Measurements from ENCODE around the gene BNIP3. TPM values are rescaled to one million over a fixed set of nuclear protein-coding genes. Genes with fewer than 3 reads are reported as not detected.

BNIP3 gene
- total RNA-seq, 1 experiment from 2014 or later: 163 TPM

DNA sequence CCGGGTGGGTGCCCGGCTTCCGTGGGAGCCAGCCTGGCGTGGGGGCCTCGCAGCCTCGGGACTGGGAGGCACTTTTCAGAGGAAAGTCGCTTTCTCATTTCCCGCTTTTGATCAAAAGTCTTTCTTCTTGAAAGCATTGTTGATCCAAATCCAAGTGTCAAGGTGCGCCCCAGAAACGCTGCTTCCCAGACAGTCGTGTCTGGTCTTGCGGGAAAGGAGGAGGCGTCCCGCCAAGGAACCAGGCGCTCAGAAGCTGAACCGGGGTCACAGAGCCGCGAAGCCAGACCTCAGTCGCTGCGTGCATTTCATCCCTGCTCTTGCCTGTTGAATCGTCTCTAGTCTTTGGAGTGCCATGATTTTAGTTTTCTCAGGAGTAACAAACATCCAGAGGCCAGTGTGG lies 1.1 kb upstream of the BNIP3 start:
- no peak for DNase-seq (ENCODE audit: low read depth, low spot score)
- in situ Hi-C loops (cut with HindIII; ENCODE audit: low pct_unique_long_range_greater_than_20kb, low sequenced_read_pairs): no loop called here

DNA sequence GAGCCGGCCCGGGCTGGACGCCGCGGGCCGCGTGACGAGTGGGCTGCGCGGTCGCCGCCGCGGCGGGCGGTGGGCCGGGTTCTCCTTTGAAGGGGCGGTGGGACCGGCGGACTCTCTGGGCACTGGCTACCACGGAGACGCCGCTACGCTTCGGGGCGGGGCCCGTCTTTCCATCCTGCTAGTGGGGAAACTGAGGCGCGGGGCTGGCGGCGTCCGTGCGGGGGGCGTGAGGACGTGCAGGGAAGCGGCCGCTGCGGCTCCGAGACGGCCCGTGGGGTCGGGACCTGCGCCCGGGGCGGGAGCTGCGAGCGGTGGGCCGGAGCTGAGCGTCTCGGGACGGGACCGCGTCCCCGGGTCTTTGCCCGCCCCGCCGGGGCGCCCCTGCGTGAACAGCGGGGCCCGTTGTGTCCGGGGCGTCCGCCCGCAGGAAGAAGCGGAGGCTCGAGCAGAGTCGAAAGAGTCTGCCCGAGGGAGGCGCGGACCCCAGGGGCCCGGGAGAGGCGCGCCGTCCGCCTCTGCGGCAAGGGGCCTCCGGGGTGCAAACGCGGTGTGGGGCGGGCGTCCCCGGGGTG lies 548 bp upstream of the BNIP3 start:
- no peak for DNase-seq (ENCODE audit: low read depth, low spot score)
- in situ Hi-C loops (cut with HindIII; ENCODE audit: low pct_unique_long_range_greater_than_20kb, low sequenced_read_pairs): no loop called here

DNA sequence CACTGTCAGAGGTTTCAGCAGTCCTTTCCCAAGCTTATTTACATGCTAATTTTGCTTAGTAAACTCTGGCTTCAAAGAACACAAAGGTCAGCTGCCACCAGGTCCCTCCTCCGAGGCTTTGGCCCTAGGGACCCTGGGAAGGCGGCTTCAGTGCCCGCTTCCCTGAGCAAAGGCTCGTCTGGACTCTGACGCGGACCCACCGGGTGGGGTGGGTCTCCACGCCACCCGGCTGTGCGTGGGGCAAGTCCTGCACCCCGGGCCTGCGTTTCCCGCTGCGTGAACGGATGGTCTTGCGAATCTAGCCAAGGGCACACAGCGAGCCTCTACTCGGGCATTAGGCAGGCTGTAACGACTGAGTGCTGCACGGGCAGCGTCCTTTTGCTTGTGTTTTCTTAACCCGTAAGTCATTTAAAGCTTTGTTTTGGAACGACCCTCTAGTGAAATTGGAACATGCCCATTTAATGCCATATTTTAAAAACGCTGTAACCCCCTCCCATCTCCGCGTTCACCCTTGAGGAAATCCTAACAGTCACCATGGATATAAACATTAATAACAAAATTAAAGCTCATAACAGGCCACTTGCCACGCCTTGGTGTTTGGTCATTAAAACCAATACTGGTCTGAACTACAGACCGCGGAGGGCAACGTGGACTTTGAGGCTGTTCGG lies 828 bp downstream of the BNIP3 start:
- DNase-seq (ENCODE audit: low read depth, low spot score): no peak
- in situ Hi-C loops (cut with HindIII; ENCODE audit: low pct_unique_long_range_greater_than_20kb, low sequenced_read_pairs): no loop called here

DNA sequence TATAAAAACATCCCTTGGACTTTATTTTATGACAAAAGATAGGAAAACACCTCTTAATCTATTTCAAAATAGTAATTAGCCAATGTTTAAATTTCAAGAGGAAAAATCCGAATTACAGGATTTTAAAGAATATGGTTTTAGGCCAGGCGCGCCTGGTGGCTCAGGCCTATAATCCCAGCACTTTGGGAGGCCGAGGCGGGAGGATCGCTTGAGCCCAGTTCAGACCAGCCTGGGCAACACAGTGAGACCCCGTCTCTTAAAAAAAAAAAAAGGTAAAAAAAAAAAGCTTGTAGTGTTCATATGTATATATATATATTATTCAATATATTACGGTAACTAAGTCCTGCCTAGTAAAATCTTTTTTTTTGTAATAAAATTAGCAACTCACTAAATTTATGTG lies 1.4 kb downstream of the BNIP3 start:
- no peak for DNase-seq (ENCODE audit: low read depth, low spot score)
- in situ Hi-C loops (cut with HindIII; ENCODE audit: low pct_unique_long_range_greater_than_20kb, low sequenced_read_pairs): no loop called here

DNA sequence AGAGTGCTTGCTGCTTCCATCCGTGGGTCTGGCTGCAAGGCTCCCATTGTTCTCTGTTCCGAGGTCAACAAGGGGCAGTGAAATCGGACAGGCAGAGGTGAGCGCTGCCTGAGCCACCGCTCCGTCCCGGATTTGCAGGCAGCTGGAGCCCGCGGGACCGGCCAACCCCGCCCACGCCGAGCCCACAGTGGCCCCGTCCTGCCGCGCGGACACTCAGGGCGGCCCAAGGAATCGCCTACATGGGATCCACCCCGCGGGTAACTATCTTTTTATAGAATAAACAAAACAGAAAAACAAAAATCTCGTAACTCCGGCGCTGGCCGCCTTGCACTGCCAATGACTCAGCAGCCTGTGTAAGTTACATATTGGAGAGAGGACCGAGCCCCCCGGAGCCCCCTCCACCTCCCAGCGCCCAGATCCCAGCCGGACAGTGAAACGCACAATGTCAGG lies 1.9 kb downstream of the BNIP3 start:
- DNase-seq (ENCODE audit: low read depth, low spot score): no peak
- in situ Hi-C loops (cut with HindIII; ENCODE audit: low pct_unique_long_range_greater_than_20kb, low sequenced_read_pairs): no loop called here

DNA sequence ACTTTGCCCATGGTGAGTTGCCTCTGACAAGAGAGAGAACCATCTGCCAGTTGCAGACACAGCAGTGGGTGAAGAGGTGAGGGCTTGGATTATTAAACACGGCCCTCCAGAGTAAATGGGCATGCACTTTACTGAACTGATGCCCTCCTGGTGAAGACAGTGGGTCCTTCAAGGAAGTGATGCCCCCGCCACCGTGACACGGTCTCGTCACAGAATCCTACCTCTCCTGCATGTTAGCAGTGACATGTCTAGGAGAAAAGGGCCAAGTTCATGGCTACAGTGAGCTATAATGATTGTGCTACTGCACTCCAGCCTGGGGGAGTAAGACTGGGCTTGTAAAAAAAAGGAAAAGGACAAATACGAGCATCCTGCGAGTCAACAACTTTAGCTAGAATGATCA lies 2.4 kb downstream of the BNIP3 start:
- DNase-seq (ENCODE audit: low read depth, low spot score): no peak
- in situ Hi-C loops (cut with HindIII; ENCODE audit: low pct_unique_long_range_greater_than_20kb, low sequenced_read_pairs): no loop called here

DNA sequence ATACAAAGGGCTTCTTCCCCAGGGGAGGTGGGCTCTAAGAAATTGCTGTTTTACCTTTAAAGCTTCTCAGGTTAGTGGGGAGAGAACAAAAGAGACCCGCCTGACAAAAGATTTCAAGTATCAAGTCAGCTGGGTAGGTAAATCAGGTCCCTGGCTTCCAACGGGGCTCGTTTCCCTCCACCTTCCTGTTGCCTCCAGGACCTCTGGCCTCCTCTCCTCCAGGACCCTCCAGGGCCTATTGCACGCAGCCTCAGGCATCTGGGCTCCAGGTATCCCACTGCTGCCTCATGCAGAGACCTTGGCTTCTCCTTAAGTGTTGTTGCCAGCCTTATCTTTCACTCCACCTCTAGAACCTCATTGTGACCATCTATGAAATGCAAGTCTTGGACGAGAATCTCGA lies 2.9 kb downstream of the BNIP3 start:
- no peak for DNase-seq (ENCODE audit: low read depth, low spot score)
- in situ Hi-C loops (cut with HindIII; ENCODE audit: low pct_unique_long_range_greater_than_20kb, low sequenced_read_pairs): no loop called here

DNA sequence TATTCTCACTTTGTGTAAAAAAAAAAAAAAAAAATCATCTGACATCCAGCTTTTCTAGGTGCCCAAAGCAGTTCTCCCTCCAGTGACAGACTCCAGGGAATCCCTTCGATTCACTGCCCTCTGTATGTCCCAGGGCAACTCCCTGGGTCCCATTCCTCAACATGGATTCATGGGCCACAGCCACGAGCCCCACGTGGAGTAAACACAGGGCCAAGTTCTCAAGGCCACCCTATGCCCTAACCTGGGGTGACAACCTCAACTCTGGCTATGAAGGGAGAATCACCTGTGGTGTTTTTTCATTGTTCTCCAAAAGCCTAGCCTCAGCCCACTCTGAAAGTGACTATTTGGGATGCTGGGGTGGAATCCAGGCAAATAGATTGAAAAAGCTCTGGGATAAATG lies 3.4 kb downstream of the BNIP3 start:
- no peak for DNase-seq (ENCODE audit: low read depth, low spot score)
- in situ Hi-C loops (cut with HindIII; ENCODE audit: low pct_unique_long_range_greater_than_20kb, low sequenced_read_pairs): no loop called here

DNA sequence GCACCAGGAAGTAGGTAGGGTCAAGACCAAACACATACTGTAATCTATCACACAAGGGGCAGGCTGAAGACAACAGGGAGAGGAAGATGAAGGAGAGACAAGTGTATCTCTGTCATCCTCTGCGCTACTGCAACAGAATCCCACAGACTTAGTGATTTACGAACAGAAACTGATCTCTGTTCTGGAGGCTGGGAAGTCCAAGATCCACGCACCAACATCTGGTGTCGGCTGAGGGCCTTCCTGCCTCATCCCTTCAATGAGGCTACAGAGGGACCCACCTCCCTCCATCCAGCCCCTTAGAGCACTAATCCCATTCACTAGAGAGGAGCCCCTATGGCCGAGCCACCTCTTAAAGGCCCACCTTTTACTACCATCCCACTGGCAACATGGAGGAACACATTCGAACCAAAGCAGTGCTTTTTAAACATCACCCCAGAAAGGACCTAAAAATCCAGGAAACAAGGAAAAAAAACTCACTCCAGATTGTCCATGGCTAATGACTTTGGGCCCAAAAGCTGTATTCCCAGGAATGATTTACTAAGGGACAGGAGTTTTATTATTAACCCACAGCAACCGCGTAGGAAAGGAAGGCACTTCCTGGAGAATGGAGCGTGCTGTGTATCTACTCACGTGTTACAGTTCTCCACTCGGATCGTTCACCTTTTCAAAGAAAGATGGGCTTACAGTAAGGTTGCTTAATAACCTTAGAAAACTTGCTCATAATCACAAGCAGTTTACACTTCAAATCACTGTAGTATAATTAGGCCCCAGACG lies 4.2 kb downstream of the BNIP3 start:
- in situ Hi-C loops (cut with HindIII; ENCODE audit: low pct_unique_long_range_greater_than_20kb, low sequenced_read_pairs): no loop called here
- DNase-seq (ENCODE audit: low read depth, low spot score): no peak

DNA sequence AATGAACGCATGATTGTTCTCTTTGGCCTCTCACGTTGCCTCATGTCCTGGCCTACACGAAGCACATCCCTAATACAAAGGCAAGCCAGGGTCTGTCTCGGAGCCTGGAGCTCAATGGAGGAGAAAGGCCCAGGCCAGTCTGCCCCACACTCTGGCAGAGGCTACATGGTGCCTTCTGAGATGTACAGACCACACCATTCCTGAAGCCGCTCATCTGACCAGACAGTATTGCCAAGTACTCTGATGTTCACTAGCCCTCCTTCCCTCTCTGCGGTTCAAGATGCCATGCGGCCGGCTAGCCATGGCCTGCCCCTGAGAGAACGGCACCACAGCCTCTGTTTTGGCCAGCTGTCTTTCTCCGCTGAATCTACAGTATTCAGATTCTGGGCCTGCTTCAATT lies 5.9 kb downstream of the BNIP3 start:
- in situ Hi-C loops (cut with HindIII; ENCODE audit: low pct_unique_long_range_greater_than_20kb, low sequenced_read_pairs): no loop called here
- DNase-seq (ENCODE audit: low read depth, low spot score): no peak

DNA sequence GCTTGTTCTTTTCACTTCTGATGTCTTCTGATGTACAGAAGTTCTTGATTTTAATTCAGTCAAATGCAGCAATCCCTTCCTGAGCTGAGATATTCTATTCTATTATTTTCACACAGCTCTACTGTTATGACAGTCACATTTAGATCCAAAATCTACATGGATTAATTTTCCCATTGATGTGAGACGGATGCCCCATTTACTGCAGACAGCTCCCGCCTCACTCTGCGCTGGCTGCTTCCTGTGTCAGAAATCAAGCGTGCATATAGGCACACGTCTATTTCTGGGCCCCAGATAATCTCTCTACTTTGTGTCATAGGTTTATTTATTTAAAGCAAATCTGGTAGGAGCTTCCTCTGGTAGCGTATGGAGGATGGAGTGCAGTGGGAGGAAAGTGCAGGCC lies 6.7 kb downstream of the BNIP3 start:
- no peak for DNase-seq (ENCODE audit: low read depth, low spot score)
- in situ Hi-C loops (cut with HindIII; ENCODE audit: low pct_unique_long_range_greater_than_20kb, low sequenced_read_pairs): no loop called here

DNA sequence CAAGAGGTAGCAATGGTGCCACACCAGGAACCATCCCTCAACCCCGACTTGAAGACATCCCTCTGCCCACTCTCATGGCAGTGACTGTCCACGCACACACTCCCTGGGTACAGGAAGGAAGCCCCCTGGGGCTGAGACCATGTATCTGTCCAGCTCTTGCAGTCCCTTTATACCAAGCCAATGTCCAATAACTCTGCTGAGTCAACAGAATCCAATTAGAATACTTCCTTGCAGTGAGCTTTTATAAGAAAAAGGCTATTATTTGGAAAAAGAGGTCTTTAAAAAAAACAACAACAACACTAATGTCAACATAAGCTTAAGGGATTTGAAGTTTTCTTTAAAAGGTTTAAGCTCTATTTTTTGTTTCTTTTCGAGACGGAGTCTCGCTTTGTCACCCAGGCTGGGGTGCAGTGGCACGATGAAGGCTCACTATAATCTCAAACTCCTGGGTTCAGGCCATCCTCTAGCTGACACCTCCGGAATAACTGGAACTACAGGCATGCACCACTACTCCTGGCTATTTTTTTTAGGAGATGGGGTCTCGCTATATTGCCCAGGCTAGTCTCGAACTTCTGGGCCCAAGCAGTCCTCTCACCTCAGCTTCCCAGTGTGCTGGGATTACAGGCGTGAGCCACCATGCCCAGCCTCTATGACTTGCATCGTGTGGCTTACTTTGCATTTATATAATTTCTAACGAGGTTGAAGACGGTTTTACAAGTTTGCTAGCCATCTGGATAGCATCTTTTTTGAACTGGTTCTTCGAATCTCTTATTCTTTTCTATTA lies 7.5 kb downstream of the BNIP3 start:
- in situ Hi-C loops (cut with HindIII; ENCODE audit: low pct_unique_long_range_greater_than_20kb, low sequenced_read_pairs): no loop called here
- DNase-seq (ENCODE audit: low read depth, low spot score): no peak

DNA sequence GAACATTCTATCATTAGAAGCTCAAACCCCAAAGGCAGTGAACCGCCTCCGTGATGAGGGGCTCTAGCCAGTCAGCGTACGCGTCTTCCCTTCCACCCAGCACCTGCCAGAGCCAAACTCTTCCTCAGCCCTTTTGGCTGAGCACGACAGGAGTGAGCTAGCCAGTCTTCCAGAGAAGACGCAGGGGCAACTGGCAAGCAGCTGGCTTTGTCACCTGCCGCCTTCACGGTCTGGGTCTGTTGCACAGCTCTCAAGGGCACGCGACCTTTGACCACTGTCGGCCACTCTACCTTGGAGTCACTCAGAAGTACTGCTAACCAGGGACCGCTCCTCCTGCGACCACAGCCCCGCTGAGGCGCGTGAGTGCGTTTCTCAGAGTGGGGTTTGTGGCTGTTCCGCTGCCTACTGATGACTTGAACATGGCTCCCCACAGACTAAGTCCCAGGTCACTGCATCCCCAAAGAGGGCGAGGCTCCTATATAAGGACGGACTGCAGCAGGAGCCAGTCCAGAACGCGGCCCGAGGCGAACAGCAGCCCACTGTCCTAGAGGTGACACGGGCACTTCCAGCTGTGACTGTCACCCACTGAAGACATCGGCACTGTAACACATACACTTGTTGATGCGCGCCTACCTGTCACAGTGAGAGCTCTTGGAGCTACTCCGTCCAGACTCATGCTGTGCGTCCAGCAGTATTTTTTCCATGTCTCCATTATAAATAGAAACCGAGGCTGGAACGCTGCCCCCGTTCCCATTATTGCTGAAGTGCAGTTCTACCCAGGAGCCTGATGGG lies 8.4 kb downstream of the BNIP3 start:
- DNase-seq (ENCODE audit: low read depth, low spot score): no peak
- in situ Hi-C loops (cut with HindIII; ENCODE audit: low pct_unique_long_range_greater_than_20kb, low sequenced_read_pairs): no loop called here

DNA sequence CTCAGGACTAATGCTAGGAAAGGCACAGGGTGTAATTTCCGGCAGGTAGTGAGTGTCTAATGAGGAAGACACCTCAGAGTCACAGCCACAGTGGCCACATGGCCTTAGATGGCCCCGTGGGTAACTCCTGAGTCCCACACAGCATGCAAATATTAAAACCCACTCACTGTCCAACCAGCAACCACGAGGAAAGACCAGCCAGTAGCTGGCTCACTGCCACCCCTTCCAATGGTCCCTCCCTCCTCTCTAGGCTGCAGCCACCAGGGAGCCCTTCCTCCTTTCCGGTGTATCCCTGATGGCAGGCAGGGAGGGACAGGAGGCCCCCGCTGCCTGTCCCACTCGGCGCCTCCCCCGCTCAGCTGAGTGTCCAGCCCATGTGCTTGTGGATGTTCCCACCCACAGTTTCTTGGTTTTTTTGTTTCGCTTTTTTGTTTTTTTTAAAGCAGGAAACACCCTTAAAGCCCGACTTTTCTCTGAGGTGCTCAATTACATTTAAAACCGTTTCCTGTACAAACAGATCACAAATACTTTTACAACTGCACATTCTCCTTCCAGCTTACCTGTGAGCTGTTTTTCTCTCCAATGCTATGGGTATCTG lies 9.2 kb downstream of the BNIP3 start:
- in situ Hi-C loops (cut with HindIII; ENCODE audit: low pct_unique_long_range_greater_than_20kb, low sequenced_read_pairs): no loop called here
- DNase-seq (ENCODE audit: low read depth, low spot score): no peak

DNA sequence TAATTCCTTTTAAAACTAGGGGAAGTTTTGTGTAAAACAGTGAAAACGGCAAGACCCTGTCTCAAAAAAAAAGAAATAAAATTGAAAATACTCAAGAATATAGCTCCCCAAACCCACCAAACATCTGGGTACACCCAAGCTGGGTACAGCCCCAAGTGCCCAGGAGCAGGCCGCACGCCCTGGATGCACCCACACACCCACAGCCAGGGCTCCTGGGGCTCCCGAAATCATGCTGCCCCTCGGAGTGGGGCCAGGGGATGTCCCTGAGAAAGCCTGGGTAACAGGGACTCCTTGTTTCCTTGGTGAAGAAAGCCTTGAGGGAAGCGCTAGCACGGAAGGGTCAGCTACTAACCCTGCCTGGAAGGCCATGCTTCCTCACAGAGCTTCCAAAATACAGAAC lies 10.1 kb downstream of the BNIP3 start:
- in situ Hi-C loops (cut with HindIII; ENCODE audit: low pct_unique_long_range_greater_than_20kb, low sequenced_read_pairs): no loop called here
- DNase-seq (ENCODE audit: low read depth, low spot score): no peak

DNA sequence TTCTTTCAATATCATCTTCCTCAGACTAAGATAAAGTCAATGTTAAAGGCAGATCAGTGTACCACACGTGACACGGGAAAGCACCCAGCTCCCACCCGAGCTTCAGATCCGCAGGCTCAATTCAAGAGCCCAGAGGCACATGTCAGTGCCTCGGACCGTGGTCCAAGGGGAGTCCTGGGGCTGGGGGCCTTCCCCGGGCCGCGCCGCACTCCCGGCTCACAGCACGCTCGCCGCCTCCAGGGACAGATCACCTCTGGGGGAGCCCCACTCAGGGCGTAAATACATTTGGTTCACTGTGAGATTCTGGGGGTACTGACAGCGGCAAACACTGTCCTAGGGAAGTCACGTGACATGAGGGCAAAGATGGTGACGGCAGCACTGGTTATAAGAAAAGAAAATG lies 10.8 kb downstream of the BNIP3 start:
- in situ Hi-C loops (cut with HindIII; ENCODE audit: low pct_unique_long_range_greater_than_20kb, low sequenced_read_pairs): no loop called here

DNA sequence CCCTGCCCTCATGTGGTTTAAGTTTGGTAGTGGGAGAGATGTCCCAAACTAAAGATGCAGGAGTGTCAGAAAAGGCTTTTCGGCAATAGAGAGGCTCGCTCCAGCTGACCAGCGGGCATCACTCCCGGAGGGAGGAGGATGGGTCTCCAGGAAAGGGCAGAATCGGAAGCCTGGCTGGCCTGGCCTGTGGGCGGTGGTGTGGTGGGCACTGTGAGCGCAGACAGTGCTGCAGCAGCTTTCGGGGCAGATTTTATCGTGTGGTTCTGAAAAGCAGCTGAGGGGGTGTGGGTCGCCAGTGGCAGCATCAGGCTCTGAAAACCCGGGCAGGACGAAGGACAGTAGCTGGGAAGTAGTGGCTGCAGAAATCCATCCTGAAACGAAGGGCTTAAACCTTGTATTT lies 12.8 kb downstream of the BNIP3 start:
- in situ Hi-C loops (cut with HindIII; ENCODE audit: low pct_unique_long_range_greater_than_20kb, low sequenced_read_pairs): no loop called here
- no peak for DNase-seq (ENCODE audit: low read depth, low spot score)

More for the DNA sequence above, 10.8 kb downstream of the BNIP3 start:
- no peak for DNase-seq (ENCODE audit: low read depth, low spot score)
